NCI-H2029 treated with DMSO at 0.1 percent for 48 hours (cell line): ENCODE results near the gene GPR158.
"Not testable (repeated sequence)": the region's sequence is repeated elsewhere in the genome, so short reads cannot be mapped to it uniquely, and the experiment has no call there.

Experiments
- DNase-seq: peaks from one replicate; lab custom pipeline; 2025; lab: John Stamatoyannopoulos, UW

GPR158 gene

GRCh38 chr10:25174461-25175230 is at the start of gene GPR158:
Gene GPR158, plus strand, starts transcription at chr10:25175001. Its CDS starts 420 bp downstream, at chr10:25175421.
- DNase-seq: peak; percentile 25

GRCh38 chr10:25125201-25125611 is 49.6 kb upstream of the GPR158 start:
- DNase-seq: no peak

GRCh38 chr10:25129592-25129991 is 45.2 kb upstream of the GPR158 start:
- DNase-seq: no peak

GRCh38 chr10:25130906-25131305 is 43.9 kb upstream of the GPR158 start:
- no peak for DNase-seq

GRCh38 chr10:25142116-25142864 is 32.5 kb upstream of the GPR158 start:
- DNase-seq: no peak

- DNase-seq: no peak
Observed at GRCh38 chr10:25157650-25158049, 17.2 kb upstream of the GPR158 start.

- DNase-seq: no peak
Observed at GRCh38 chr10:25159591-25159990, 15.2 kb upstream of the GPR158 start.

- DNase-seq: no peak
Observed at GRCh38 chr10:25162391-25162790, 12.4 kb upstream of the GPR158 start.

- DNase-seq: not testable (repeated sequence)
Observed at GRCh38 chr10:25163464-25163863, 11.3 kb upstream of the GPR158 start.

- no peak for DNase-seq
Observed at GRCh38 chr10:25169740-25170139, 5.1 kb upstream of the GPR158 start.

- no peak for DNase-seq
Observed at GRCh38 chr10:25170627-25171026, 4.2 kb upstream of the GPR158 start.

GRCh38 chr10:25175527-25176420 is 973 bp downstream of the GPR158 start:
- no peak for DNase-seq

- DNase-seq: no peak
Observed at GRCh38 chr10:25176421-25176968, 1.7 kb downstream of the GPR158 start.

- DNase-seq: no peak
Observed at GRCh38 chr10:25177093-25177753, 2.4 kb downstream of the GPR158 start.

- no peak for DNase-seq
Observed at GRCh38 chr10:25177754-25178135, 2.9 kb downstream of the GPR158 start.

GRCh38 chr10:25178411-25178810 is 3.6 kb downstream of the GPR158 start:
- DNase-seq: no peak

GRCh38 chr10:25180801-25181200 is 6.0 kb downstream of the GPR158 start:
- DNase-seq: no peak

GRCh38 chr10:25182636-25183035 is 7.8 kb downstream of the GPR158 start:
- no peak for DNase-seq

GRCh38 chr10:25191162-25191895 is 16.5 kb downstream of the GPR158 start:
- no peak for DNase-seq

- no peak for DNase-seq
Observed at GRCh38 chr10:25198151-25198550, 23.4 kb downstream of the GPR158 start.
